Measurements from ENCODE around the gene PFDN1.

GRCh38 chr5:140228364-140228837 lies 74.5 kb downstream of the PFDN1 start:
- TF ChIP-seq CTCF (IDR thresholded peaks at IDR 0.05; ENCODE audit: low read length) (no peak), EZH2 (IDR thresholded peaks at IDR 0.05; ENCODE audit: borderline replicate concordance, low read length) (no peak)
